ENCODE results near the gene KCNC2.
A peak's percentile ranks its signal among the peaks of the same experiment; 100 is the strongest.
"Not testable (repeated sequence)": the region's sequence is repeated elsewhere in the genome, so short reads cannot be mapped to it uniquely, and the experiment has no call there.

KCNC2 gene

GRCh38 chr12:75209812-75210138 is at the start of gene KCNC2:
TSS of gene KCNC2 (minus strand) at chr12:75209839.
- DNase-seq: no peak

- DNase-seq: no peak
Observed at GRCh38 chr12:75259143-75259542, 49.5 kb upstream of the KCNC2 start.

- no peak for DNase-seq
Observed at GRCh38 chr12:75257510-75257909, 47.9 kb upstream of the KCNC2 start.

GRCh38 chr12:75245108-75245507 is 35.5 kb upstream of the KCNC2 start:
- no peak for DNase-seq

GRCh38 chr12:75239987-75240386 is 30.3 kb upstream of the KCNC2 start:
- no peak for DNase-seq

GRCh38 chr12:75236206-75236605 is 26.6 kb upstream of the KCNC2 start:
- no peak for DNase-seq

- DNase-seq: no peak
Observed at GRCh38 chr12:75227132-75227531, 17.5 kb upstream of the KCNC2 start.

- DNase-seq: no peak
Observed at GRCh38 chr12:75212072-75212471, 2.4 kb upstream of the KCNC2 start.

GRCh38 chr12:75208856-75209811 is 505 bp downstream of the KCNC2 start:
- DNase-seq: peak; percentile 20

GRCh38 chr12:75207338-75208083 is 2.1 kb downstream of the KCNC2 start:
- DNase-seq: no peak

- no peak for DNase-seq
Observed at GRCh38 chr12:75205558-75205957, 4.1 kb downstream of the KCNC2 start.

- DNase-seq: no peak
Observed at GRCh38 chr12:75196865-75197264, 12.8 kb downstream of the KCNC2 start.

GRCh38 chr12:75196408-75196807 is 13.2 kb downstream of the KCNC2 start:
- no peak for DNase-seq

GRCh38 chr12:75194250-75194649 is 15.4 kb downstream of the KCNC2 start:
- no peak for DNase-seq

GRCh38 chr12:75192196-75192595 is 17.4 kb downstream of the KCNC2 start:
- no peak for DNase-seq

GRCh38 chr12:75190846-75191245 is 18.8 kb downstream of the KCNC2 start:
- DNase-seq: no peak

GRCh38 chr12:75185881-75186280 is 23.8 kb downstream of the KCNC2 start:
- not testable (repeated sequence) for DNase-seq

- DNase-seq: no peak
Observed at GRCh38 chr12:75184516-75184915, 25.1 kb downstream of the KCNC2 start.

- DNase-seq: no peak
Observed at GRCh38 chr12:75183967-75184366, 25.7 kb downstream of the KCNC2 start.

- DNase-seq: peak; percentile 78
Observed at GRCh38 chr12:75177997-75178396, 31.6 kb downstream of the KCNC2 start.

- DNase-seq: no peak
Observed at GRCh38 chr12:75172611-75173010, 37.0 kb downstream of the KCNC2 start.

- DNase-seq: no peak
Observed at GRCh38 chr12:75170640-75171185, 38.9 kb downstream of the KCNC2 start.

GRCh38 chr12:75162845-75163244 is 46.8 kb downstream of the KCNC2 start:
- DNase-seq: no peak

- DNase-seq: no peak
Observed at GRCh38 chr12:75161488-75161887, 48.2 kb downstream of the KCNC2 start.

Measured in fibroblast of skin of right quadriceps (primary cell).